GM21447 (cell line): ENCODE results near the gene AFF4.
"Not testable (repeated sequence)": the region's sequence is repeated elsewhere in the genome, so short reads cannot be mapped to it uniquely, and the experiment has no call there.

Experiments used
- ATAC-seq: cut with Tn5 transposase; IDR thresholded peaks from one replicate; pipeline ENCODE4 v1.9.1; 2021; ENCODE audit not compliant: unreplicated experiment

AFF4 gene

GRCh38 chr5:132860742-132861141, 102.7 kb downstream of the AFF4 start:
- no peak for ATAC-seq

- no peak for ATAC-seq
These were observed 103.5 kb downstream of the AFF4 start for GRCh38 chr5:132859889-132860437.

GRCh38 chr5:132856011-132856410, 107.4 kb downstream of the AFF4 start:
- no peak for ATAC-seq

- ATAC-seq, result not testable (repeated sequence)
These were observed 108.4 kb downstream of the AFF4 start for GRCh38 chr5:132854992-132855391.

GRCh38 chr5:132854301-132854700, 109.1 kb downstream of the AFF4 start:
- ATAC-seq, result no peak

GRCh38 chr5:132853790-132854189, 109.6 kb downstream of the AFF4 start:
- ATAC-seq, result no peak

- ATAC-seq, result no peak
These were observed 110.1 kb downstream of the AFF4 start for GRCh38 chr5:132853323-132853722.

GRCh38 chr5:132850066-132850465, 113.4 kb downstream of the AFF4 start:
- no peak for ATAC-seq

- no peak for ATAC-seq
These were observed 114.1 kb downstream of the AFF4 start for GRCh38 chr5:132849347-132849746.

- no peak for ATAC-seq
These were observed 115.2 kb downstream of the AFF4 start for GRCh38 chr5:132848270-132848669.

- no peak for ATAC-seq
These were observed 122.1 kb downstream of the AFF4 start for GRCh38 chr5:132841305-132841704.

- ATAC-seq, result no peak
These were observed 122.5 kb downstream of the AFF4 start for GRCh38 chr5:132840896-132841295.

- no peak for ATAC-seq
These were observed 123.1 kb downstream of the AFF4 start for GRCh38 chr5:132840313-132840712.

- ATAC-seq, result no peak
These were observed 123.8 kb downstream of the AFF4 start for GRCh38 chr5:132839426-132840301.

GRCh38 chr5:132838516-132839282, 124.7 kb downstream of the AFF4 start:
- ATAC-seq, result no peak

GRCh38 chr5:132837868-132838267, 125.6 kb downstream of the AFF4 start:
- ATAC-seq, result no peak

- ATAC-seq, result no peak
These were observed 126.6 kb downstream of the AFF4 start for GRCh38 chr5:132836852-132837251.

- ATAC-seq, result no peak
These were observed 129.4 kb downstream of the AFF4 start for GRCh38 chr5:132834057-132834456.

GRCh38 chr5:132832612-132833011, 130.8 kb downstream of the AFF4 start:
- no peak for ATAC-seq

- ATAC-seq, result no peak
These were observed 132.2 kb downstream of the AFF4 start for GRCh38 chr5:132831095-132831860.
